ENCODE results near the gene RASA1.

- no peak for TF ChIP-seq POLR2A (IDR thresholded peaks at IDR 0.05)
- TF ChIP-seq CTCF (IDR thresholded peaks at IDR 0.05) = no peak
Measured at GRCh38 chr5:87383216-87383615, 115.5 kb downstream of the RASA1 start.
